A549 (cell line): ENCODE data around the gene SCNM1.

Source experiments
- CHD2 ChIP-seq: fragments of 150-350 bp; IDR thresholded peaks from 2 replicates; pipeline ENCODE4 v1.6.1; 2014; ENCODE audit warnings: low read length; ENCODE audit not compliant: partially characterized antibody
- CTCF ChIP-seq: fragments of >200 bp; sonication (Bioruptor Twin); formaldehyde crosslinking; IDR thresholded peaks from 3 replicates; pipeline ENCODE4 v1.5.1; 2016
- EP300 ChIP-seq, 2 experiments: fragments of >200 bp; sonication (Bioruptor Twin); formaldehyde crosslinking; IDR thresholded peaks; 2 replicates in 1 of 2; 3 replicates in 1 of 2; pipeline ENCODE4 v1.6.1; 2016 to 2017
- FOSL2 ChIP-seq, 2 experiments: fragments of 450-650 bp in 1 of 2; fragments of >200 bp in 1 of 2; sonication (Bioruptor Twin) in 1 of 2; formaldehyde crosslinking; IDR thresholded peaks; 2 replicates each; pipeline versions ENCODE4 v1.5.0 to v1.6.1; 2016 to 2020; ENCODE audit warnings: mild to moderate bottlenecking in 1 of 2, moderate library complexity in 1 of 2
- MAX ChIP-seq: IDR thresholded peaks from 2 replicates; pipeline ENCODE4 v1.6.1; 2012
- POLR2A ChIP-seq: IDR thresholded peaks from 2 replicates; pipeline ENCODE4 v1.6.1; 2012; ENCODE audit warnings: mild to moderate bottlenecking, low read length
- TF ChIP-seq, protein P1 (sequence below): IDR thresholded peaks from 2 replicates; pipeline ENCODE4 v1.6.1; 2012; ENCODE audit warnings: low read depth, borderline replicate concordance

- TF ChIP-seq MAX = no peak
- TF ChIP-seq CTCF = no peak
- TF ChIP-seq, protein P1, sequence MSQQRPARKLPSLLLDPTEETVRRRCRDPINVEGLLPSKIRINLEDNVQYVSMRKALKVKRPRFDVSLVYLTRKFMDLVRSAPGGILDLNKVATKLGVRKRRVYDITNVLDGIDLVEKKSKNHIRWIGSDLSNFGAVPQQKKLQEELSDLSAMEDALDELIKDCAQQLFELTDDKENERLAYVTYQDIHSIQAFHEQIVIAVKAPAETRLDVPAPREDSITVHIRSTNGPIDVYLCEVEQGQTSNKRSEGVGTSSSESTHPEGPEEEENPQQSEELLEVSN = no peak
- TF ChIP-seq POLR2A = no peak
- no peak for TF ChIP-seq FOSL2 (IDR thresholded peaks at IDR 0.05)
- no peak for TF ChIP-seq FOSL2 (CRISPR knock-in tag; IDR thresholded peaks at IDR 0.05)
- TF ChIP-seq EP300 (IDR thresholded peaks at IDR 0.05) = no peak
- TF ChIP-seq CHD2 = no peak
These were observed 22.9 kb upstream of the SCNM1 start for GRCh38 chr1:151143057-151143435.
